ENCODE measurements around the gene MED12L. TPM values are rescaled to one million over a fixed set of nuclear protein-coding genes. Genes with fewer than 3 reads are reported as not detected.
"Not testable (repeated sequence)": the region's sequence is repeated elsewhere in the genome, so short reads cannot be mapped to it uniquely, and the experiment has no call there.

MED12L gene
- total RNA-seq, 1 experiment from 2014 or later, result 6.4 TPM

DNA sequence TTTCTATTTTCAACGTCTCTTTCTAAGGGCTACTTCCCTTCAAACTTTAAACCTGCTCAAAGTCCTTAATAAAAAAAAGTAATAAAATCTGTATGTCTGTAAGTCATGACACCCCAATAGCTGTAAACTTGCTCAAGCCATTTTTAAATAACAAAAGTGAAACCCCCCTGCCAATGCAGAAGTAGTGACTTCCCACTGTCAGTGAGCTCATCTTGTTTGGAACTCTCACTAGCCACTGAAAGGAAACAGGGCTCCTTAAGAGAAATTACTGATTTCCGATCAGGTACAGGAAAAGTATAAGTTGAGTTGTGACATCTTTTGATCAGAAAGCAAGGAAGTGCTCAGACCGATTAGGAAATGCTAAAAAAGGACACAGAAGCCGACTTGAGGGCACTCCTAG, 145.2 kb downstream of the MED12L start:
- ATAC-seq (no peak), DNase-seq (ENCODE audit: low read depth, low spot score) (no peak)
- H3K9me3 ChIP-seq (ENCODE audit: control insufficient read depth in 1 of 2, insufficient read depth in 1 of 2, low read depth in 1 of 2, low read length in 2 of 2), result no peaks in the 10 kb centered on the region
- RAD21 ChIA-PET (ENCODE audit: low non-redundant PET in 1 of 2, low total read pairs in 2 of 2, uncharacterized antibody in 2 of 2, unreplicated experiment in 2 of 2), result no interaction called here
- BruUV-seq (replicated peaks), result no TSS peak
- H3K9ac ChIP-seq (ENCODE audit: low read length), result no peak overlapping the region
- H3K4me3 ChIP-seq (replicated peaks in 1 of 2; ENCODE audit: low read depth in 1 of 2, low read length in 2 of 2), result no peak overlapping the region
- no peaks in the 10 kb centered on the region for H3K27me3 ChIP-seq (ENCODE audit: insufficient read depth, low read length)
- no peak overlapping the region for H2AFZ ChIP-seq (ENCODE audit: low read depth, low read length, poor library complexity, severe bottlenecking)
- intact Hi-C loops (cut with micrococcal nuclease), result no loop called here
- H3K79me2 ChIP-seq (ENCODE audit: insufficient read depth, low read length), result no peaks in the 10 kb centered on the region
- H4K20me1 ChIP-seq (ENCODE audit: insufficient read depth), result no peaks in the 10 kb centered on the region
- peaks cover 0 to 16% of the 10 kb centered on the region in 2 experiments; a peak in 2 of 4 replicates for H3K4me1 ChIP-seq (ENCODE audit: control insufficient read depth in 1 of 2, insufficient read depth in 2 of 2, low read length in 2 of 2)
- POLR2A ChIA-PET, result no interaction called here
- no peaks in the 10 kb centered on the region for H3K36me3 ChIP-seq (ENCODE audit: control insufficient read depth in 1 of 2, insufficient read depth in 2 of 2, low read length in 2 of 2)
- H3K9me2 ChIP-seq (ENCODE audit: insufficient read depth), result no peaks in the 10 kb centered on the region
- no peak overlapping the region for H3K4me2 ChIP-seq (ENCODE audit: low read length)
- TF ChIP-seq, protein P1, sequence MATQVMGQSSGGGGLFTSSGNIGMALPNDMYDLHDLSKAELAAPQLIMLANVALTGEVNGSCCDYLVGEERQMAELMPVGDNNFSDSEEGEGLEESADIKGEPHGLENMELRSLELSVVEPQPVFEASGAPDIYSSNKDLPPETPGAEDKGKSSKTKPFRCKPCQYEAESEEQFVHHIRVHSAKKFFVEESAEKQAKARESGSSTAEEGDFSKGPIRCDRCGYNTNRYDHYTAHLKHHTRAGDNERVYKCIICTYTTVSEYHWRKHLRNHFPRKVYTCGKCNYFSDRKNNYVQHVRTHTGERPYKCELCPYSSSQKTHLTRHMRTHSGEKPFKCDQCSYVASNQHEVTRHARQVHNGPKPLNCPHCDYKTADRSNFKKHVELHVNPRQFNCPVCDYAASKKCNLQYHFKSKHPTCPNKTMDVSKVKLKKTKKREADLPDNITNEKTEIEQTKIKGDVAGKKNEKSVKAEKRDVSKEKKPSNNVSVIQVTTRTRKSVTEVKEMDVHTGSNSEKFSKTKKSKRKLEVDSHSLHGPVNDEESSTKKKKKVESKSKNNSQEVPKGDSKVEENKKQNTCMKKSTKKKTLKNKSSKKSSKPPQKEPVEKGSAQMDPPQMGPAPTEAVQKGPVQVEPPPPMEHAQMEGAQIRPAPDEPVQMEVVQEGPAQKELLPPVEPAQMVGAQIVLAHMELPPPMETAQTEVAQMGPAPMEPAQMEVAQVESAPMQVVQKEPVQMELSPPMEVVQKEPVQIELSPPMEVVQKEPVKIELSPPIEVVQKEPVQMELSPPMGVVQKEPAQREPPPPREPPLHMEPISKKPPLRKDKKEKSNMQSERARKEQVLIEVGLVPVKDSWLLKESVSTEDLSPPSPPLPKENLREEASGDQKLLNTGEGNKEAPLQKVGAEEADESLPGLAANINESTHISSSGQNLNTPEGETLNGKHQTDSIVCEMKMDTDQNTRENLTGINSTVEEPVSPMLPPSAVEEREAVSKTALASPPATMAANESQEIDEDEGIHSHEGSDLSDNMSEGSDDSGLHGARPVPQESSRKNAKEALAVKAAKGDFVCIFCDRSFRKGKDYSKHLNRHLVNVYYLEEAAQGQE (IDR thresholded peaks at IDR 0.05; ENCODE audit: low read depth), result no peak
- TF ChIP-seq, protein P2, sequence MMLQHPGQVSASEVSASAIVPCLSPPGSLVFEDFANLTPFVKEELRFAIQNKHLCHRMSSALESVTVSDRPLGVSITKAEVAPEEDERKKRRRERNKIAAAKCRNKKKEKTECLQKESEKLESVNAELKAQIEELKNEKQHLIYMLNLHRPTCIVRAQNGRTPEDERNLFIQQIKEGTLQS (IDR thresholded peaks at IDR 0.05), result no peak
- TF ChIP-seq JUND (IDR thresholded peaks at IDR 0.05), result no peak
- TF ChIP-seq FOSL1 (IDR thresholded peaks at IDR 0.05; ENCODE audit: low read depth), result no peak
- TF ChIP-seq EZH2phosphoT487 (IDR thresholded peaks at IDR 0.05; ENCODE audit: borderline replicate concordance), result no peak
- TF ChIP-seq CEBPB (IDR thresholded peaks at IDR 0.05; ENCODE audit: low read depth), result no peak
- TF ChIP-seq POLR2A (IDR thresholded peaks at IDR 0.05; ENCODE audit: borderline replicate concordance, extremely low read depth, insufficient read depth, insufficient read length), result no peak
- TF ChIP-seq EGR1 (IDR thresholded peaks at IDR 0.05; ENCODE audit: low read depth), result no peak
- TF ChIP-seq SIN3A (IDR thresholded peaks at IDR 0.05; ENCODE audit: low read depth), result no peak
- TF ChIP-seq RAD21 (IDR thresholded peaks at IDR 0.05; ENCODE audit: low read depth), result no peak
- TF ChIP-seq, protein P3, sequence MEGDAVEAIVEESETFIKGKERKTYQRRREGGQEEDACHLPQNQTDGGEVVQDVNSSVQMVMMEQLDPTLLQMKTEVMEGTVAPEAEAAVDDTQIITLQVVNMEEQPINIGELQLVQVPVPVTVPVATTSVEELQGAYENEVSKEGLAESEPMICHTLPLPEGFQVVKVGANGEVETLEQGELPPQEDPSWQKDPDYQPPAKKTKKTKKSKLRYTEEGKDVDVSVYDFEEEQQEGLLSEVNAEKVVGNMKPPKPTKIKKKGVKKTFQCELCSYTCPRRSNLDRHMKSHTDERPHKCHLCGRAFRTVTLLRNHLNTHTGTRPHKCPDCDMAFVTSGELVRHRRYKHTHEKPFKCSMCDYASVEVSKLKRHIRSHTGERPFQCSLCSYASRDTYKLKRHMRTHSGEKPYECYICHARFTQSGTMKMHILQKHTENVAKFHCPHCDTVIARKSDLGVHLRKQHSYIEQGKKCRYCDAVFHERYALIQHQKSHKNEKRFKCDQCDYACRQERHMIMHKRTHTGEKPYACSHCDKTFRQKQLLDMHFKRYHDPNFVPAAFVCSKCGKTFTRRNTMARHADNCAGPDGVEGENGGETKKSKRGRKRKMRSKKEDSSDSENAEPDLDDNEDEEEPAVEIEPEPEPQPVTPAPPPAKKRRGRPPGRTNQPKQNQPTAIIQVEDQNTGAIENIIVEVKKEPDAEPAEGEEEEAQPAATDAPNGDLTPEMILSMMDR (IDR thresholded peaks at IDR 0.05 in 2 of 3, conservative IDR thresholded peaks at IDR 0.05 in 1 of 3; ENCODE audit: borderline replicate concordance in 1 of 3, insufficient read depth in 1 of 3, low read depth in 2 of 3, low read length in 2 of 3), result no peak
- TF ChIP-seq SRF (IDR thresholded peaks at IDR 0.05; ENCODE audit: low read depth), result no peak
- no peak overlapping the region for H3K27ac ChIP-seq (ENCODE audit: low read depth, low read length)
- CTCF ChIA-PET, result no interaction called here

DNA sequence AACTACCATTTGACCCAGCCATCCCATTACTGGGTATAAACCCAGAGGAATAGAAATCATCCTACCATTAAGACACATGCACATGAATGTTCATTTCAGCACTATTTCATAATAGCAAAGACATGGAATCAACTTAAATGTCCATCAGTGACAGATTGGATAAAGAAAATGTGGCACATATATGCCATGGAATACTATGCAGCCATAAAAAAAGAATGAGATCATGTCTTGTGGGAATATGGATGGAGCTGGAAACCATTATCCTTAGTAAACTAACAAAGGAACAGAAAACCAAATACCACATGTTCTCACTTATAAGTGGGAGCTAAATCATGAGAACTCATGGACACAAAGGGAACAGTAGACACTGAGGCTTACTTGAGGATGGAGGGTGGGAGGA, 146.9 kb downstream of the MED12L start:
- H4K20me1 ChIP-seq (ENCODE audit: insufficient read depth); H3K4me2 ChIP-seq (ENCODE audit: low read length); H3K4me3 ChIP-seq (replicated peaks in 1 of 2; ENCODE audit: low read depth in 1 of 2, low read length in 2 of 2); CTCF ChIA-PET; H2AFZ ChIP-seq (ENCODE audit: low read depth, low read length, poor library complexity, severe bottlenecking); RAD21 ChIA-PET (ENCODE audit: low non-redundant PET in 1 of 2, low total read pairs in 2 of 2, uncharacterized antibody in 2 of 2, unreplicated experiment in 2 of 2); H3K27me3 ChIP-seq (ENCODE audit: insufficient read depth, low read length); H3K36me3 ChIP-seq (ENCODE audit: control insufficient read depth in 1 of 2, insufficient read depth in 2 of 2, low read length in 2 of 2); H3K79me2 ChIP-seq (ENCODE audit: insufficient read depth, low read length); H3K9me2 ChIP-seq (ENCODE audit: insufficient read depth); intact Hi-C loops (cut with micrococcal nuclease); H3K27ac ChIP-seq (ENCODE audit: low read depth, low read length); H3K9ac ChIP-seq (ENCODE audit: low read length); DNase-seq (ENCODE audit: low read depth, low spot score); H3K9me3 ChIP-seq (ENCODE audit: control insufficient read depth in 1 of 2, insufficient read depth in 1 of 2, low read depth in 1 of 2, low read length in 2 of 2); POLR2A ChIA-PET; BruUV-seq (replicated peaks); ATAC-seq: not testable (repeated sequence)
- H3K4me1 ChIP-seq (ENCODE audit: control insufficient read depth in 1 of 2, insufficient read depth in 2 of 2, low read length in 2 of 2), result peaks cover 0 to 15% of the 10 kb centered on the region in 2 experiments; a peak in 2 of 4 replicates
